SK-MEL-5 (cell line): Measurements from ENCODE around the gene HSF2BP. TPM values are rescaled to one million over a fixed set of nuclear protein-coding genes. Genes with fewer than 3 reads are reported as not detected.
"Not testable (repeated sequence)": the region's sequence is repeated elsewhere in the genome, so short reads cannot be mapped to it uniquely, and the experiment has no call there.

Source experiments
- DNase-seq: peaks from one replicate; pipeline ENCODE4 v3.0.0-alpha.2; 2016; ENCODE audit warnings: low read depth, low spot score
- in situ Hi-C: cut with HindIII; loops from 2 replicates; pipeline ENCODE4 v1.10.0; 2016; ENCODE audit warnings: low sequenced_read_pairs, high pct_unique_total_duplicates, low pct_unique_long_range_greater_than_20kb
- total RNA-seq: library from RNA; depleted of rRNA; stranded (reverse); fragments of >200 nt; shearing (Covaris generic); gene quantifications from 2 replicates; pipeline ENCODE4 v1.2.3, GENCODE V29; 2014

Gene HSF2BP
- total RNA-seq, 1 experiment from 2014 or later: 0.77 TPM

DNA sequence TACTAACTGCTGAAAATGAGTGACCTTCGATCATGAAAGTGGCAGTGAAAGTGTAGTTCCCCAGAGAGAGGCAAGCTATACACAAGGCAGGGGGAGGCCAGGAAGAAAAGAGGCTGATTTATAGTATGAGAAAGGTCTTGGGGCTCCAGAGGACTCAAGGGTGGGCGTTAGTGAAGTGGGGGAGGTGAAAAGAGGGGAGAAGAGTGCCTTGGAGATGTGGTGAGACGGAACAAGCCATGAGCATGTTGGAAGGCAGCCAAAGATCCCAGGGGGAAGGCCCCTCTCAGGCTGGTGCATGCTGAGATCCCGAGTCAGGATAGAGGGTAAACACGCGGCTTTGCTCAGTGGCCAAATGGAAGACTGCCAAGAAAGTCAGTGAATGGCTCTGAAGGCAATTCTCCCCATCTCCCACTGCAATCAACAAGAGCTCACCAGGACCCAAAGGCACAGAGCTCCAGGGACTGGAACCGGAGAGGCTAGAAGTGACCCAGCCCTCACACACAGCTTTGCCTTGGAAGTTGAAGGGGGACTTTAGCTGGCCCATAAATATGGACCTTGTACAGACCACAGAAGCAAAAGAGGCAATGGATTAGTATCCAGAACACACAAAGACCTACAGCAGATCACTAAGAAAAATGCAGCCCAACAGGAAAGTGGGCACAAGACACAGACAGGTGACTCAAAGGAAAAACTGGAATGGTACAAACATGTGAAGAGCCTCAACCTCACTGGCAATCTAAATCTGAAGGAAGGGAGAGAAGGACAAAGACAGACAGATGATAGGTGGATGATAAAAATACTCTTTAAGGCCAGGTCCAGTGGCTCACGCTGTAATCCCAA is 49.6 kb downstream of the HSF2BP start:
- in situ Hi-C loops: no loop called here
- peak; percentile 80 for DNase-seq

DNA sequence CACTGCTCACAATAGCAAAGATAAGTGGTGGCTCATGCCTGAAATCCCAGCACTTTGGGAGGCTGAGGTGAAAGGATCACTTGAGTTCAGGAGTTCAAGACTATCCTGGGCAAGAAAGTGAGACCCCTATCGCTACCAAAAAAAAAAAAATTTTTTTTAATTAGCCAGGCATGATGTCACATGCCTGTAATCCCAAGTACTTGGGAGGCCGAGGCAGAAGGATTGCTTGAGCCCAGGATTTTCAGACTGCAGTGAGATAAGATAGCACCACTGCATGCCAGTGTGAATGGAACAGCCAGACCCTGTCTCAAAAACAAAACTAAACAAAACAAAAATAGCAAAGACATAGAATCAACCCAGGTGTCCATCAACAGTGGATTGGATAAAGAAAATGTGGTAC is 50.6 kb downstream of the HSF2BP start:
- in situ Hi-C loops: no loop called here
- no peak for DNase-seq

DNA sequence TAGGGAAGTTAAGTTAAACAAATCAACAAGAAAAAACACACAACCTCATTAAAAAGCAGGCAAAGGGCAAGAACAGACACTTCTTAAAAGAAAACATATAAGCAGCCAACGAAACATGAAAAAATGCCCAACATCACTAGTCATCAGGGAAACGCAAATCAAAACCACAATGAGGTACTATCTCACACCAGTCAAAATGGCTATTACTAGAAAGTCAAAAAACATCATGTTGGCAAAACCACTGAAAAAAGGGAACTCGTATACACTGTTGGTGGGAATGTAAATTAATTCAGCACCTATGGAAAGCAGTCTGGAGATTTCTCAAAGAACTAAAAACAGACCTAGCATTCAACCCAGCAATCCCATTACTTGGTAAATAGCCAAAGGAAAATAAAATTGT is 51.1 kb downstream of the HSF2BP start:
- in situ Hi-C loops: no loop called here

DNA sequence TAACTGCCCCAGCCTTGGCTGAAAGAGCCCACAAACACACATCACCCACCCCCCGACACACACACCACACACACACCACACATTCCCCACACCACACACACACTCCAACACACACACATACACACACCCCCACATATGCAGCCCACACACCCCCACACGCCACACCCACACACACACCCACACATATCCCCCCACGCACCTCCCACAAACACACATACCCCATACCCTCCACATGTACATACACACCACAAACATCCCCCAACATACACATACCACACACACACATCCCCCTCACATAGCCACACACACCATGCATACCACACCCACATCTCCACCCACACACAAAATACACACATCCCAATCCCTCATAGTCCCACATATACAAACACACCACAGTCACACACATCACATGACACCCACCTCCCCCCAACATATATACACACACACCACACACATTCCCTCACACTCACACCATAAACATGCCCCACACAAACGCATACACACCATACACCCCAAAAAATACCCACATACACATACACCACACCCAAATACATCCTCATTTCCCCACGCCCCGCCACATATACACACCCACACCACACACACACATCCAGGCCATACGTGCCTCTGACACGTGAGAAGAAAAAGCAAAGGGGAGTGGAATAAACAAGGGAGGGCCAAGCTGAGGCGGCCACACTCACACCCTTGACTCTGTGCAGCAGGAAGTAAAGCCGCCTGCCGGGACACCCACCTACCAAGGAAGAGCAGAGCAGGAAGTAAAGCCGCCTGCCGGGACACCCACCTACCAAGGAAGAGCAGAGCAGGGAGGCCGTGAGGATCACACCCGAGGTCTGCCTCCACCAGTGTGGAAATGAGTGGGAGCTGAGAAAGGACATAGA is 53.7 kb downstream of the HSF2BP start:
- no peak for DNase-seq
- in situ Hi-C loops: no loop called here

More for the DNA sequence above, 51.1 kb downstream of the HSF2BP start:
- DNase-seq: no peak

DNA sequence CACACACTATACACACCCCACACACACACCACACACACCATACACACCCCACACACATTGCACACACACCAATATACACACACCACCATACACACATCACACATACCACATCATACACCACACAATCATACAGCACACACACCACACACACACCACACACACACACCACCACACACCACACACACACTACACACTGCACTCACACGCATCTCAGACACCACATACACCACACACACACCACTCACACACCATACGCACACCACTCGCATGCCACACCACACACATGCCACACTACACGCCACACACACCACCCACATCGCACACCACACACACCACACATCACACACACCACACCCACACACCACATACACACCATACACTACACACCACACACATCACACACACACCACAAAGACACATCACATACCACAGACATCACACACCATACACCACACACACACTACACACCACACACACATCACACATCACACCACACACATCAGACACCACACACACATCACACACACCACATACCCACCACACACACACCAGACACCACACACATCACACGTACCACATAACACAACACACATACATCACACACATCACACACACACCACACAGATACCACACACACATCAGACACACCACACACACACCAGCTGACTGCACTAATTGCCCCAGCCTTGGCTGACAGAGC is 54.6 kb downstream of the HSF2BP start:
- no peak for DNase-seq
- in situ Hi-C loops: no loop called here

DNA sequence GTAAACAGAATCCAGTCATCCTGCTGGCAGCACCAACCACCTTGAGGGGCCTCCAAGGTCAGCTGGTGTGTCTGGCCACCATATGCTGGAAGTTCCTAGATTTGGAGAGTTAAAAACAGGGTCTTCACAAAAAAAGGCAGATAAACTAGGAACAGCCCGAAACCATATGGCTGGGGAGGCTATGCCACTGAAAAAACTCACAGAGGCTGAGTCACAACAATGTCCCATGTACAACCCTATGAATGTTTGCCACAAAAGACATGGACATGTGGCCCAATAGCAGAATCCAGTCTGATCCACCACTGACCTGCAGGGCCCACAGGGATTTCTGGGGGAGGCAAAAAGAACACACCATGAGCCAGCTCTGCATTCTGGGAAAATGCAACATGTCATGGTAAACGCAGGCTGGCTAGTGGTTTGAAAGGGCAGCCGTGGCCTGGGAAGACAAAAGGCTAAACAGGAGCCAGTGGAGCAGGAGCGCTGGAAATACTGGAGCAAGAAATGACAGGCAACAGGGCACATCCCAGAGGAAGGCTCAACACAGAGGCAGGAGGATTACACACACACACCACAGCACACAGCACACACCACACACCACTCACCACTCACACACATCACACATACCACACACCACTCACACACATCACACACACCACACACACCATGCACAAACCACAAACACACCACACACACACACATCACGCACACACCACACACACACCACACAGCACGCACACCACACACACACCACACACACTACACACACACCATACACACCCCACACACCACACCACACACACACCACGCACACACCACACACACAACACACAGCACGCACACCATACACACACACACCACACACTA is 55.4 kb downstream of the HSF2BP start:
- peak; percentile 34 for DNase-seq
- in situ Hi-C loops: no loop called here

DNA sequence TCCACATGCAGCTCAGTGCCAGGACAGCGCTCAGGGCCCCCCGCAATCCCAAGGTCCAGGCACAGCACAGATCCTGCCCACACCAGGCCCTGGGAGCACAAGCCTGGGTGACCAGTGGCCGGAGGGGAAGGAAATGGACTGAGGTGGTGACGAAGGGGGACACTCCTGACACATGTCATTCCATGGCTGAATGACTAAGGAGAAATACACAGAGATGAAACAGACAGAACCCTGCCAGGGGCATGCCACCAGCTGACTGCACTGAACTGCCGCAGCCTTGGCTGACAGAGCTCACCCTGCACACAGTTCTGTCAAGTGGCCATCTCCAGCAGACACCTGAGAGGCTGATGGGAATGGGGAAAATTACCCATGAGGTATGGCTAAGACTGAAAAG is 56.1 kb downstream of the HSF2BP start:
- no peak for DNase-seq
- in situ Hi-C loops: no loop called here

DNA sequence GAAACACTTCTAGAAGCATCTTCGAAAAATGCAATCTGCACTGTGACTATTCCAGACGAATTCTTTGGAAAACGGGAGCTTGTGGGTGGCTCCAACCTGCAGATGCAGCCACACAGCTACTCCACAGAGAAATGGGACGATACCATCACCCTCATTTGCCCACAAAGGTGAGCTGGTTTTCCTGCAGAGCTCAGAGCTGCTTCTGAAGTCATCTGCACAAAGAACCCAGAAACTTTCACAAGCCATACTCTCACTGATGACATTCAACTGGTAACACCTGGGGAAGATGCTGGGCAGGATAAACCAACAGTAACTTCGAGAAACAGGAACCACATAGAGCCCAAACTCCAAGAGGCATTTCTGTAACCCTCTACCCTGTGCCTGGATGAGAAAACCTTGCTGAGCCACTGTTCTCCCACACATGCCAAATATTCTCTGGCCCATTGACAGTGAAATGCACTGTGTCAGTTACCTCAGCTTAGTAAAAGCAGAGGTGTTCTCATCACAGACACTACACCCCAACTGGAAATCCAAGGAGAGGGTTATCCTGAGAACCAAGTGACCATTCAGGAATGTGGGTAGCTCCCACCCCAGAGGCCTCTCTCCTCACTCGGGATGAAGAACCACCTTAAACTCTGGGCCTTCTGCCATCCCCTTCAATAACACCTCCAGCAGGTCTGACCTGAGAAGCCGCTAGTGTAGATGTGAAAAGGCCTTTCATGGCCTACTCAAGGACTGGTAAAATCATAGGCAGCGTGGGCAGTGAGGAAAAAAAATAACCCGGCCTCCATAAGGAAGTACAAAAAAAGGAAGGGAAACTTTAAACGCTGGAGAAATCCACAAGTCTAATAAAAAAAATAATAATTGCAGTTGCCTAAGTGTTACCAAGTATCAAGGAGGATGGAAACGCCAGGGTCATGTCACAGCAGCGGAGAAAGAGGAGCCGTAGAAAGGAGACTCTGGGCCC is 56.7 kb downstream of the HSF2BP start:
- no peak for DNase-seq
- in situ Hi-C loops: no loop called here

DNA sequence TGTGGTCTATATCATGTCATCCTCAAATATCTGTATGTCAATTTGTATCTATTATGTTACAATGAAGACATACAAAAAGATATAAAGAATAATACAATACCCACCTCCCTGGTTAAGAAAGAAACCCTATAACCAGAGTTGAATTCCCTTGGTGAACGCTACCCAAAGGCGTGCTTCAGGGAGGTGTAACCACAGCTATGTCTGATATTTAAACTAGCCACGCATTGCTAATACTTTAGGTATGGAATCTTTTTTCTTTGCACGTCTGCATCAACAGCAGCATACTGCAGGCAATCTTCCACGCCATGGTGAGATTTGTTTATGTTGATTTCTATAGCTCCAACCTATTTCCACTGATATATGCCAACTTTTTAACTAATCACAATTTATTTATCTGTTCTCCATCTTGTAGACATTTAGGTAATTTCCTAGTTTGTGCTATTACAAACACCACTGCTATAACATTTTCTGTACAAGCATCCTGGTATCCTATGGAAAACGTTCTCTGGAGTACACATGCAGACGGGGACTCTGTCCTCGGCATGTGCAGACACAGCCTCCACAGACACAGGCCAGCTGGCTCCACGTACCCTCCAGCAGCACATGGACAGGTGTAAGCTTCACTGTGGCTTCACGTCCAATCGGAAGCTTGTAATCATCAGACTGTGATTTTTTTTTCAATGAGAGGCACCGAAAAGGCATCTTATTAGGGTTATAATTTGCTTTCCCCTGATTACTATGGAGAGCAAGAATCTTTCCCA is 58.5 kb downstream of the HSF2BP start:
- in situ Hi-C loops: no loop called here
- no peak for DNase-seq

DNA sequence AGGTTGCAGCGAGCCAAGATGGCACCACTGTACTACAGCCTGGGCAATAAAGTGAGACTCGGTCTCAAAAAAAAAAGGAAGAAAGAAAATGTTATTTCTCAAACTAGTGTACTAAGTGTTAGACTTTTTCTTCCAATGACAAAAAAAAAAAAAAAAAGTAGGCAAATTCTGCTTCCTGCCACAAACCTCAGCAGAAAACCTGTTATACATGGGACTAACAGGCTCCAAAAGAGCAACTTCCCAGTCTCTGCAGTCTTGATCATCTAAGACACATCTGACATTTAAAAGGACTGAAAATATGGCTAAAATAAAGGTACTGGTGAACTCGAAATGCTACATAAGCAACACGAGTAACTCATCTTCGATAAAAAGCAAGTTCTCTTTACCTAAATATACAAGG is 59.6 kb downstream of the HSF2BP start:
- DNase-seq: no peak
- in situ Hi-C loops: no loop called here

DNA sequence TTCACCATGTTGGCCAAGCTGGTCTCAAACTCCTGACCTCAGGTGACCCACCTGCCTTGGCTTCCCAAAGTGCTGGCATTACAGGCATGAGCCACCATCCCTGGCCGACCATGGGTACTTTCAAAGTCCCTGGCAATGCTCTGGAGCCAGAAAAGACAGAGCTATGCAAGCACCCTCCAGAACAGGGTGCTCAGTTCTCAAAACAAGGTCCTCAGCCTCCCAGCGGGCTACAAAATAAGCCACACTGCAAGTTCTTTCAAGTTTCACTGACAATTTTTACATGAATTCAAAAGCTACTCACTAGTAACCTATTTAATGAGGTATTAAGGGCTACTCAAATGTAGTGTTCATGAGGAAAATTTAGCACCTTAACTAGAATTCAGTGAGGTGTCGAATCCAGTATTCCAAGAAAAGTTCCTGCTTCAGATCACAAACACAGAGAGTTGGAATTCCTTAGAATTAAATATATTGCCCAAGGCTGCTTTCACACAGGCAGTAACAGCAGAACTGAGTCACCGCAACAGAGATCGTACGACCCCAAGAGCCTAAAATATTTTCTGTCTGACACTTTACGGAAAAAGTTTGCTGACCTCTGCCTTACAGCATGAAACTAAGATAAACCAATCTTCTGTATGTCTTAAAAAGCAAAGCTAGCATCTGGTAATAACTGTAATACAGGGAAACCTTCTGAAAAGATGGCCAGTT is 60.7 kb downstream of the HSF2BP start:
- in situ Hi-C loops: no loop called here
- no peak for DNase-seq

DNA sequence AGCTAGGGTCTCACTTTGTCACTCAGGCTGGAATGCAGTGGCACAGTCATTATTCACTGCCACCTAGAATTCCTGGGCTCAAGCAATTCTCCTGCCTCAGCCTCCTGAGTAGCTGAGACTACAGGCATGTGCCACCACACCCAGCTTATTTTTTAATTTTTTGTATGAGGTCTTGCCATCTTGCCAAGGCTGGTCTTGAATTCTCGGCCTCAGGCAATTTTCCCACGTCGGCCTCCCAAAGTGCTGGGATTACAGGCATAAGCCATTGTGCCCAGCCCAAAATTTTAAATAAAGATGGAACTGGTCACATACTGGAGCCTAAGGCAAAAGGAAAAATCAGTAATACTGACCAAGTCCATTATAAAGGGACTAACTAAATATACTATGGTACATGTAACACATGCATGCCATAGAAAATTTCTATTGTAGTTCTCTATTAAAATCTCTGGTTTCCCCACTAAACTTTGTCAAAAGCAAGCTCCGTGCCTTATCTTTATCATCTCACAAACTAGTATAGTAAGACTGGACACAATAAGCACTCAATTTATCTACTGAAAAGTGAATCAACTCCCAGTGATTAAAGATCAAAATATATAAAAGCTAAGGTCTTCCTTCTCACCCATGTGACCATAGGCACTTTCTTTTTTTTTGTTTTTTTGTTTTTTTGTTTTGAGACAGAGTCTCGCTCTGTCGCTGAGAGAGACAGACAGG is 61.6 kb downstream of the HSF2BP start:
- in situ Hi-C loops: no loop called here
- no peak for DNase-seq

DNA sequence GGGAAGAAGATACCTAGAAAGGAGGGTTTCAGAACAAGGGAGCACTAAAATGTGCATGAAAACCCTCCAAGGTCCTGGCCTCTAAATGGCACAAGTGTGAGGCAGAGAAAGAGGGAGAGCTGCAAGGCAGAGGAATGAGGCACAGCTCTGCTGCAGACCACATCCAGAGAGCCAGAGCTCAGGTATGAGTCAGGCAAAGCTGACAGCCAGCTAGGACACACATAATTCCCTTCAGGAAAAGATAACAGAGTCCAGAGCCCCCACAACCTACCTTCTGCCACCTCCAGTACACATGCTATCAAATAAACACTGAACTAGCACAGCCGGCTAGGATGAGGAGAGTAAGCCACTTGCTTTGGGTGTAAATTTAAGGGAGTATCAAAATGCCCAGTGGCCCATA is 62.2 kb downstream of the HSF2BP start:
- in situ Hi-C loops: no loop called here
- no peak for DNase-seq

DNA sequence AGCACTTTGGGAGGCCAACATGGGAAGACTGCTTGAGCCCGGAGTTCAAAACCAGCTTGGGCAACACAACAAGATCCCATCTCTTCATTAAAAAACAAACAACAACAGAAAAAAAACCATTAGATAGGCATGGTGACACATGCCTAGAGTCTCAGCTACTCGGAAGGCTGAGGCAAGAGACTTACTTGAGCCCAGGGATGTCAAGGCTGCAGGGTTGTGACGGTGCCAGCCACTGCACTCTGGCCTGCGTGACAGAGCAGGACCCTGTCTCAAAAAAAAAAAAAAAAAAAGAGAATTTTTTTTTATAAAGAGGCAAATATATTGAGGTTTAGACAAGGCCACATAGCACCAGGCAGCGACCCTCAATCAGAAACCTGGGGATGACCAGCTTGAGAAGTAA is 62.7 kb downstream of the HSF2BP start:
- in situ Hi-C loops: no loop called here
- DNase-seq: no peak

DNA sequence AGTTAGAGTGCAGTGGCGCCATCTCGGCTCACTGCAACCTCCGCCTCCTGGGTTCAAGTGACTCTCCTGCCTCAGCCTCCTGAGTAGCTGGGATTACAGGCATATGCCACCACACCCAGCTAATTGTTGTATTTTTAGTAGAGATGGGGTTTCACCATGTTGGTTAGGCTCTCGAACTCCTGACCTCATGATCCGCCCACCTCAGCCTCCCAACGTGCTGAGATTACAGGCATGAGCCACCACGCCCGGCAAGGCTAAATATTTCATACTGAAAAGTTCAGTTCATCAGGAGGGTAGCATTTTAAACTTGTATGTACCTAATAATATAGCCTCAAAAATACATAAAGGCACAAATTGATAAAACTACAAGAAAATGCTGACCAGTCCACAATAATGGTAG is 63.5 kb downstream of the HSF2BP start:
- in situ Hi-C loops, DNase-seq: not testable (repeated sequence)
